HepG2 (cell line): ENCODE measurements around the gene MARCHF9. TPM values are rescaled to one million over a fixed set of nuclear protein-coding genes. Genes with fewer than 3 reads are reported as not detected.

Experiments
- ASH2L ChIP-seq: fragments of 300-600, 200-600 bp; sonication (generic); IDR thresholded peaks from 2 replicates; pipeline ENCODE4 v1.7.0; 2017; ENCODE audit warnings: low read depth, mild to moderate bottlenecking, moderate library complexity, mixed read lengths, low read length; ENCODE audit not compliant: insufficient read length
- ELF3 ChIP-seq: IDR thresholded peaks from 2 replicates; pipeline ENCODE4 v1.6.1; 2016; ENCODE audit warnings: missing genetic modification reagents, missing compliant biosample characterization
- FOXK2 ChIP-seq: fragments of 450-650 bp; IDR thresholded peaks from 2 replicates; pipeline ENCODE4 v1.6.1; 2016
- HCFC1 ChIP-seq: fragments of 150-350 bp; IDR thresholded peaks from 2 replicates; pipeline ENCODE4 v1.6.1; 2014; ENCODE audit warnings: low read depth, low read length
- HOXA5 ChIP-seq: sonication (generic); formaldehyde crosslinking; IDR thresholded peaks from 2 replicates; pipeline ENCODE4 v1.4.0; 2020; ENCODE audit warnings: missing genetic modification reagents
- TBP ChIP-seq: sonication (generic); formaldehyde crosslinking; IDR thresholded peaks from 2 replicates; pipeline ENCODE4 v1.5.0; 2020; ENCODE audit warnings: missing genetic modification reagents
- U2AF1 ChIP-seq: fragments of 200-400 bp; formaldehyde crosslinking; optimal IDR thresholded peaks from 2 replicates; pipeline ENCODE3; 2017; ENCODE audit warnings: mild to moderate bottlenecking, low read depth, low read length
- ZNF224 ChIP-seq: sonication (generic); formaldehyde crosslinking; IDR thresholded peaks from 2 replicates; pipeline ENCODE4 v1.5.0; 2020; ENCODE audit warnings: mild to moderate bottlenecking, missing genetic modification reagents
- ZNF230 ChIP-seq: sonication (generic); formaldehyde crosslinking; IDR thresholded peaks from 2 replicates; pipeline ENCODE4 v1.4.0; 2020; ENCODE audit warnings: mild to moderate bottlenecking, missing genetic modification reagents
- ZNF432 ChIP-seq: sonication (generic); formaldehyde crosslinking; IDR thresholded peaks from 2 replicates; pipeline ENCODE4 v1.5.0; 2020; ENCODE audit warnings: missing genetic modification reagents, mild to moderate bottlenecking, borderline replicate concordance
- ZNF44 ChIP-seq: sonication (generic); formaldehyde crosslinking; IDR thresholded peaks from 2 replicates; pipeline ENCODE4 v1.5.1; 2020; ENCODE audit warnings: mild to moderate bottlenecking, missing genetic modification reagents
- ZNF501 ChIP-seq: sonication (generic); formaldehyde crosslinking; IDR thresholded peaks from 2 replicates; pipeline ENCODE4 v1.5.1; 2020; ENCODE audit warnings: mild to moderate bottlenecking, moderate library complexity, missing genetic modification reagents
- ZNF652 ChIP-seq: IDR thresholded peaks from 2 replicates; pipeline ENCODE4 v1.6.1; 2016; ENCODE audit warnings: low read depth, borderline replicate concordance
- polyA plus RNA-seq, 8 experiments: library from polyadenylated mRNA; depleted of rRNA in 3 of 8; stranded (reverse) in 7 of 8; unstranded in 1 of 8; fragments of >200 nt; fragmentation: Illumina TruSeq in 4 of 8; extraction: Trizol in 4 of 8; gene quantifications; 2 replicates each; pipeline versions ENCODE4 v1.2.1 to v1.2.3, GENCODE V29; 2011 to 2016; ENCODE audit warnings: low read depth in 4 of 8, missing spikeins in 1 of 8, mixed read lengths in 1 of 8; ENCODE audit not compliant: insufficient read depth in 1 of 8
- total RNA-seq, 5 experiments: library from RNA; depleted of rRNA; stranded (reverse); fragments of >200 nt; fragmentation: Illumina TruSeq; extraction: Trizol; gene quantifications; 2 replicates each; pipeline ENCODE4 v1.2.3, GENCODE V29; 2016; ENCODE audit warnings: low read depth in 1 of 5
- TF ChIP-seq, protein P1 (sequence below): IDR thresholded peaks from 2 replicates; pipeline ENCODE4 v1.6.1; 2016
- TF ChIP-seq, protein P2 (sequence below): sonication (generic); formaldehyde crosslinking; IDR thresholded peaks from 2 replicates; pipeline ENCODE4 v1.5.0; 2020; ENCODE audit warnings: mild to moderate bottlenecking, missing genetic modification reagents
- TF ChIP-seq, protein P3 (sequence below): sonication (generic); formaldehyde crosslinking; IDR thresholded peaks from 2 replicates; pipeline ENCODE4 v1.4.0; 2020; ENCODE audit warnings: missing genetic modification reagents, mild to moderate bottlenecking, borderline replicate concordance
- TF ChIP-seq, protein P4 (sequence below): sonication (generic); formaldehyde crosslinking; IDR thresholded peaks from 2 replicates; pipeline ENCODE4 v1.5.1; 2020; ENCODE audit warnings: mild to moderate bottlenecking, missing genetic modification reagents, moderate library complexity
- TF ChIP-seq, protein P5 (sequence below): sonication (generic); formaldehyde crosslinking; IDR thresholded peaks from 2 replicates; pipeline ENCODE4 v1.5.1; 2020; ENCODE audit warnings: mild to moderate bottlenecking, moderate library complexity, missing genetic modification reagents

Gene MARCHF9
- total and polyA plus RNA-seq, 2 of the 13 experiments (the other 11 are each of a cell fraction or from before 2014, with no cell fraction given): 5.7 to 9.6 TPM

DNA sequence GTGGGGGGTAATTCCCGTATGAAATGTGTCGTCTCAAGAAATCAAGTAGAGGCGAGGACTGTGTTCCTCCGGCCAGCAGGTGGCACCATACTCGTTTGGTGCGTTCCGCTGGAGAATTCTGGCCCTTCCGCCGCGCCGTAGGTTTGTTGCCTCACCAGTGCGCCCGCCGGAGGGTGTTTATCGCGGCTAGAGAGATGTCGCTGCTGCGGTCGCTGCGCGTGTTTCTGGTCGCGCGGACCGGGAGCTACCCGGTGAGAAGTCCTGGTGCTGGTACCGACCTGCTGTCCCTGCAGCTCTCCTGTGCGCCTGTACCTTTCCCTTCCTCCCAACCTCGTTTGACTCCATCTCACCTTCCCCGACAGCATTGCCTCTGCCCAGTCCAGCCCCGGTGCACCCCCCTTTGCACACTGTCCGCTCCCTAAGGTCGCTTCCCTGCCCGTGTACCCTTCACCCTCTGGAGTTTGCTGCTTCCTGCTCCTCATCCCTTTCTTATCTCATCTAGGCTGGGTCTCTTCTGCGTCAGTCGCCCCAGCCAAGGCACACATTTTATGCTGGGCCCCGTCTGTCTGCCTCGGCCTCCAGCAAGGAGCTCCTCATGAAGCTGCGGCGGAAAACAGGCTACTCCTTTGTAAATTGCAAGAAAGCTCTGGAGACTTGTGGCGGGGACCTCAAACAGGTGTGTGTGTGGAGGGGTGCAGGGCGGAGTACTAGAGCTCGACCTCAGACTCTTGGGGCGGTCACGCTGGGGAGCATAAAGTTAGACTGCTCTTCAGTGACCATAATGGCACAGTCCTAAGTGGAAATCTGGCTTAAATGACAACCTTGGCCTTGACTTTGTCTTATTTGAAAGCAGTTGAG, 27.9 kb downstream of the MARCHF9 start, which contains the start of gene TSFM (continued):
- TF ChIP-seq, protein P1, sequence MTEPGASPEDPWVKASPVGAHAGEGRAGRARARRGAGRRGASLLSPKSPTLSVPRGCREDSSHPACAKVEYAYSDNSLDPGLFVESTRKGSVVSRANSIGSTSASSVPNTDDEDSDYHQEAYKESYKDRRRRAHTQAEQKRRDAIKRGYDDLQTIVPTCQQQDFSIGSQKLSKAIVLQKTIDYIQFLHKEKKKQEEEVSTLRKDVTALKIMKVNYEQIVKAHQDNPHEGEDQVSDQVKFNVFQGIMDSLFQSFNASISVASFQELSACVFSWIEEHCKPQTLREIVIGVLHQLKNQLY (CRISPR knock-in tag): 0 out of 2 replicates have a peak, but pooled peaks have one; percentile 10
- TF ChIP-seq HOXA5 (CRISPR knock-in tag) (peak; percentile 79; the same call in 1 of the 2 replicates), HCFC1 (peak; percentile 64; the same call in 1 of the 2 replicates), ZNF230 (CRISPR knock-in tag) (peak; percentile 73; the same call in 1 of the 2 replicates), ZNF44 (0 out of 2 replicates have a peak, but pooled peaks have one; percentile 8), TBP (no peak), FOXK2 (peak; percentile 72; the same call in 1 of the 2 replicates), U2AF1 (no peak), ZNF652 (peak; percentile 39; the same call in 1 of the 2 replicates), ZNF501 (CRISPR knock-in tag) (peak; percentile 67), ZNF224 (CRISPR knock-in tag) (no peak), ZNF432 (CRISPR knock-in tag) (no peak), ASH2L (peak; percentile 93), ELF3 (CRISPR knock-in tag) (peak; percentile 43; the same call in 1 of the 2 replicates)
- TF ChIP-seq, protein P2, sequence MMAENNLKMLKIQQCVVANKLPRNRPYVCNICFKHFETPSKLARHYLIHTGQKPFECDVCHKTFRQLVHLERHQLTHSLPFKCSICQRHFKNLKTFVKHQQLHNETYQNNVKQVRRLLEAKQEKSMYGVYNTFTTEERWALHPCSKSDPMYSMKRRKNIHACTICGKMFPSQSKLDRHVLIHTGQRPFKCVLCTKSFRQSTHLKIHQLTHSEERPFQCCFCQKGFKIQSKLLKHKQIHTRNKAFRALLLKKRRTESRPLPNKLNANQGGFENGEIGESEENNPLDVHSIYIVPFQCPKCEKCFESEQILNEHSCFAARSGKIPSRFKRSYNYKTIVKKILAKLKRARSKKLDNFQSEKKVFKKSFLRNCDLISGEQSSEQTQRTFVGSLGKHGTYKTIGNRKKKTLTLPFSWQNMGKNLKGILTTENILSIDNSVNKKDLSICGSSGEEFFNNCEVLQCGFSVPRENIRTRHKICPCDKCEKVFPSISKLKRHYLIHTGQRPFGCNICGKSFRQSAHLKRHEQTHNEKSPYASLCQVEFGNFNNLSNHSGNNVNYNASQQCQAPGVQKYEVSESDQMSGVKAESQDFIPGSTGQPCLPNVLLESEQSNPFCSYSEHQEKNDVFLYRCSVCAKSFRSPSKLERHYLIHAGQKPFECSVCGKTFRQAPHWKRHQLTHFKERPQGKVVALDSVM (CRISPR knock-in tag): peak; percentile 65
- TF ChIP-seq, protein P3, sequence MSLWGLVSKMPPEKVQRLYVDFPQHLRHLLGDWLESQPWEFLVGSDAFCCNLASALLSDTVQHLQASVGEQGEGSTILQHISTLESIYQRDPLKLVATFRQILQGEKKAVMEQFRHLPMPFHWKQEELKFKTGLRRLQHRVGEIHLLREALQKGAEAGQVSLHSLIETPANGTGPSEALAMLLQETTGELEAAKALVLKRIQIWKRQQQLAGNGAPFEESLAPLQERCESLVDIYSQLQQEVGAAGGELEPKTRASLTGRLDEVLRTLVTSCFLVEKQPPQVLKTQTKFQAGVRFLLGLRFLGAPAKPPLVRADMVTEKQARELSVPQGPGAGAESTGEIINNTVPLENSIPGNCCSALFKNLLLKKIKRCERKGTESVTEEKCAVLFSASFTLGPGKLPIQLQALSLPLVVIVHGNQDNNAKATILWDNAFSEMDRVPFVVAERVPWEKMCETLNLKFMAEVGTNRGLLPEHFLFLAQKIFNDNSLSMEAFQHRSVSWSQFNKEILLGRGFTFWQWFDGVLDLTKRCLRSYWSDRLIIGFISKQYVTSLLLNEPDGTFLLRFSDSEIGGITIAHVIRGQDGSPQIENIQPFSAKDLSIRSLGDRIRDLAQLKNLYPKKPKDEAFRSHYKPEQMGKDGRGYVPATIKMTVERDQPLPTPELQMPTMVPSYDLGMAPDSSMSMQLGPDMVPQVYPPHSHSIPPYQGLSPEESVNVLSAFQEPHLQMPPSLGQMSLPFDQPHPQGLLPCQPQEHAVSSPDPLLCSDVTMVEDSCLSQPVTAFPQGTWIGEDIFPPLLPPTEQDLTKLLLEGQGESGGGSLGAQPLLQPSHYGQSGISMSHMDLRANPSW: peak; percentile 43; the same call in 1 of the 2 replicates
- TF ChIP-seq, protein P4, sequence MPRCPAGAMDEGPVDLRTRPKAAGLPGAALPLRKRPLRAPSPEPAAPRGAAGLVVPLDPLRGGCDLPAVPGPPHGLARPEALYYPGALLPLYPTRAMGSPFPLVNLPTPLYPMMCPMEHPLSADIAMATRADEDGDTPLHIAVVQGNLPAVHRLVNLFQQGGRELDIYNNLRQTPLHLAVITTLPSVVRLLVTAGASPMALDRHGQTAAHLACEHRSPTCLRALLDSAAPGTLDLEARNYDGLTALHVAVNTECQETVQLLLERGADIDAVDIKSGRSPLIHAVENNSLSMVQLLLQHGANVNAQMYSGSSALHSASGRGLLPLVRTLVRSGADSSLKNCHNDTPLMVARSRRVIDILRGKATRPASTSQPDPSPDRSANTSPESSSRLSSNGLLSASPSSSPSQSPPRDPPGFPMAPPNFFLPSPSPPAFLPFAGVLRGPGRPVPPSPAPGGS (CRISPR knock-in tag): peak; percentile 55; the same call in 1 of the 2 replicates
- TF ChIP-seq, protein P5, sequence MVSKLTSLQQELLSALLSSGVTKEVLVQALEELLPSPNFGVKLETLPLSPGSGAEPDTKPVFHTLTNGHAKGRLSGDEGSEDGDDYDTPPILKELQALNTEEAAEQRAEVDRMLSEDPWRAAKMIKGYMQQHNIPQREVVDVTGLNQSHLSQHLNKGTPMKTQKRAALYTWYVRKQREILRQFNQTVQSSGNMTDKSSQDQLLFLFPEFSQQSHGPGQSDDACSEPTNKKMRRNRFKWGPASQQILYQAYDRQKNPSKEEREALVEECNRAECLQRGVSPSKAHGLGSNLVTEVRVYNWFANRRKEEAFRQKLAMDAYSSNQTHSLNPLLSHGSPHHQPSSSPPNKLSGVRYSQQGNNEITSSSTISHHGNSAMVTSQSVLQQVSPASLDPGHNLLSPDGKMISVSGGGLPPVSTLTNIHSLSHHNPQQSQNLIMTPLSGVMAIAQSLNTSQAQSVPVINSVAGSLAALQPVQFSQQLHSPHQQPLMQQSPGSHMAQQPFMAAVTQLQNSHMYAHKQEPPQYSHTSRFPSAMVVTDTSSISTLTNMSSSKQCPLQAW (CRISPR knock-in tag): peak; percentile 65
